ENCODE measurements around the gene IQSEC3.

The IQSEC3 gene

GRCh38 chr12:104551-105081, 38.0 kb downstream of the IQSEC3 start:
- H3K4me2 ChIP-seq: peak overlapping the region; percentile 58
- 0 out of 2 replicates have a peak overlapping the region, but pooled peaks have one; percentile 3 for H3K4me3 ChIP-seq
- peak overlapping the region; percentile 81 for H3K27ac ChIP-seq

GRCh38 chr12:105696-106095, 39.1 kb downstream of the IQSEC3 start:
- Histone ChIP-seq H3K4me1 (peaks cover 65% of the 10 kb centered on the region), H3K4me2 (peak overlapping the region; percentile 58)

More at GRCh38 chr12:104551-105081, 38.0 kb downstream of the IQSEC3 start:
- no peaks in the 10 kb centered on the region; the same call in 1 of the 2 replicates for H3K9me3 ChIP-seq
- TF ChIP-seq Cebpa-rat (IDR thresholded peaks at IDR 0.05): no peak
- H3K4me1 ChIP-seq: peaks cover 56% of the 10 kb centered on the region
- no peaks in the 10 kb centered on the region for H4K20me1 ChIP-seq
- peak overlapping the region; percentile 67 for H3K9ac ChIP-seq
- H3K27me3 ChIP-seq: no peaks in the 10 kb centered on the region
- no peaks in the 10 kb centered on the region for H3K36me3 ChIP-seq

GRCh38 chr12:106118-106591, 39.6 kb downstream of the IQSEC3 start:
- H3K36me3 ChIP-seq: no peaks in the 10 kb centered on the region

More at GRCh38 chr12:105696-106095, 39.1 kb downstream of the IQSEC3 start:
- Histone ChIP-seq H3K4me3 (no peak overlapping the region), H4K20me1 (no peaks in the 10 kb centered on the region), H3K9ac (no peak overlapping the region), H3K36me3 (no peaks in the 10 kb centered on the region), H3K27me3 (no peaks in the 10 kb centered on the region), H3K27ac (peak overlapping the region; percentile 81), H3K9me3 (no peaks in the 10 kb centered on the region; the same call in 1 of the 2 replicates)
- TF ChIP-seq Cebpa-rat (IDR thresholded peaks at IDR 0.05): no peak

DNA sequence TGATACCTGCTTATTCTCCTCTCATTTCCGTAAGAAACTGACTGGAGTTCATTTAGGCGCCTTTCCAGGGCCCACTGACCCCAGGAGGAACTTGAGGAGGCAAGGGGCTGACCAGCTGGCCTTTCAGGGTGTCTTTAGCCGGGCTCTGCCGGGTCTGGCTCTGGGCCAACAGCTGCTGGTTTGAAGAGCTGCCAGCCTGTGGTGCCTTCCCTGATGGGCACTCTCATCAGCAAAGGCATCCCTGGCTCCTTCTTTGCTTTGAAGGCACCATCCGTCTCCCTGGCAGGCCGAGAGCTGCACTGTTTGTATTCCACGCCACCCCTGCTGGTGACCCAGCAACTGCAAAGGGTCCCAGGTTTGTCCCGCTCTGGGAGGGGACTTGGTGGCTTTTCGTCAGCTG, 42.0 kb downstream of the IQSEC3 start:
- Histone ChIP-seq H4K20me1 (no peaks in the 10 kb centered on the region), H3K9ac (no peak overlapping the region), H3K4me3 (no peak overlapping the region), H3K27ac (no peak overlapping the region), H3K36me3 (no peaks in the 10 kb centered on the region), H3K4me1 (peaks cover 56% of the 10 kb centered on the region), H3K9me3 (no peaks in the 10 kb centered on the region), H3K4me2 (no peak overlapping the region; the same call in 1 of the 2 replicates), H3K27me3 (no peaks in the 10 kb centered on the region)
- no peak for TF ChIP-seq Cebpa-rat (IDR thresholded peaks at IDR 0.05)

More at GRCh38 chr12:106118-106591, 39.6 kb downstream of the IQSEC3 start:
- no peak overlapping the region for H3K4me3 ChIP-seq
- no peaks in the 10 kb centered on the region for H4K20me1 ChIP-seq
- TF ChIP-seq Cebpa-rat (IDR thresholded peaks at IDR 0.05): no peak
- H3K27ac ChIP-seq: peak overlapping the region; percentile 81
- H3K4me1 ChIP-seq: peaks cover 65% of the 10 kb centered on the region
- no peaks in the 10 kb centered on the region; the same call in 1 of the 2 replicates for H3K9me3 ChIP-seq
- H3K4me2 ChIP-seq: peak overlapping the region; percentile 58
- no peaks in the 10 kb centered on the region for H3K27me3 ChIP-seq
- H3K9ac ChIP-seq: no peak overlapping the region

GRCh38 chr12:109446-109845, 42.9 kb downstream of the IQSEC3 start:
- no peak overlapping the region for H3K27ac ChIP-seq
- TF ChIP-seq Cebpa-rat (IDR thresholded peaks at IDR 0.05): no peak
- peak overlapping the region; percentile 55 for H3K4me2 ChIP-seq
- H3K27me3 ChIP-seq: no peaks in the 10 kb centered on the region
- peaks cover 49% of the 10 kb centered on the region for H3K4me1 ChIP-seq
- no peaks in the 10 kb centered on the region for H3K9me3 ChIP-seq
- no peaks in the 10 kb centered on the region for H4K20me1 ChIP-seq
- H3K36me3 ChIP-seq: no peaks in the 10 kb centered on the region
- H3K4me3 ChIP-seq: no peak overlapping the region
- no peak overlapping the region for H3K9ac ChIP-seq

DNA sequence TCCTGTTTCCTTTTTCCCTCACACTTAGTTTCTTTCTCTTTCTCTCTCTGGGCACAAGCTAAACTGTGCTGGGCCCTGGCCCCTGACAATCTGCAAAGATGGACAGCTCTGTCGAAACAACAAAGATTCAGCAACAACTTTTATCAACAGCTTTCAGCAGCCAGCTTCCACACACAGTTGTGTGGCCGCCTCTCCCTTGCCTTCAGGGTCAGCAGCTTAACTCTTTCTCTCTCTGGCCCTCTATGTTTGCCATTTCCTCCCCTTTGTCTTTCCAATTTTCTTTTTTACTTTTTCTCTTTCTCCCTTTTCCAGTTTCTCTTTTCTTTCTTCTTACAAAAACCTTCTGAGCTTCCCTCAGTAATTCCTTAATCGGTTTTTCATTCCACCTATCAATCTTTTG, 43.3 kb downstream of the IQSEC3 start:
- Histone ChIP-seq H3K9ac (peak overlapping the region; percentile 47; the same call in 1 of the 2 replicates), H3K4me2 (peak overlapping the region; percentile 55), H3K27me3 (no peaks in the 10 kb centered on the region)

DNA sequence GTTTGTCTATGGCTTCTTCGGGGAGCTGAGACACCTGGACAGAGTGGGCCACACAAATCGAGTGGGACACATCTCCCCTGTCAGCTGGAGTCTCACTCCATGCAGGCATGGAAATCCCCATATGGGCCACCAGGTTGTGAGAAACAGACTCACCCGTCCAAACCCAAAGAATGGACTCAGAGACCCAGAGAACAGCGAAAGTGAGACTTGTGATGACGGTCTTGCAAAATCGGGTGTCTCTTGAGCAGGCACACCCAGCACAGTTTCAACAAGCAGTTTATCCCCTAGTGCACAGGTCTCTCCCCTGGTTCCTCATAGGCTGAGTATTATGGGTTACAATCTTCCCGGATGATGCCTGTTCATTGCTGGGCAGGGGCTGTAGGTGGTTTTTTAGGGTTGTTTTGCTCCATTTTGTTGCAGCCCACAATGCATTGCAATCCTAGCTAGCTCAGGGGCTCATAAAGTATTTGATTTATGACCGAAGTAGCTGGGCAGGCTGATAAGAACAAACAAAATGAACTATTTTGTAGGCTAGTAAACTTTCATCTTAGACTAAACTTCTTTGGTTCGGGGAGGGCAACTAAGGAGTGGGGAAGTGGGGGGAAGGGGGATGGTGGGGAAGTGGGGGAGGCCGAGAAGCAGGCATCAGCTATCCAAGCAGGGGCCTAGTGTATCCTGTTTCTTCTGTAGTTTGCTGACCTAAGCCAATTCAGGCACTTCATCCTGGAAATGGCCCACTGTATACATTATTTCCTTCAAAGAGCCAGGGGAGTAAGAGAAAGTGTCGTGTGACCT, 45.3 kb downstream of the IQSEC3 start:
- Histone ChIP-seq H4K20me1 (no peaks in the 10 kb centered on the region), H3K27ac (no peak overlapping the region), H3K36me3 (no peaks in the 10 kb centered on the region), H3K9me3 (no peaks in the 10 kb centered on the region), H3K27me3 (no peaks in the 10 kb centered on the region), H3K4me1 (peaks cover 32% of the 10 kb centered on the region), H3K4me2 (no peak overlapping the region), H3K9ac (no peak overlapping the region), H3K4me3 (no peak overlapping the region)
- TF ChIP-seq Cebpa-rat (IDR thresholded peaks at IDR 0.05): no peak

More for the DNA sequence above, 43.3 kb downstream of the IQSEC3 start:
- peaks cover 44% of the 10 kb centered on the region for H3K4me1 ChIP-seq
- no peaks in the 10 kb centered on the region for H3K36me3 ChIP-seq
- no peaks in the 10 kb centered on the region for H4K20me1 ChIP-seq
- H3K4me3 ChIP-seq: no peak overlapping the region
- no peaks in the 10 kb centered on the region for H3K9me3 ChIP-seq
- TF ChIP-seq Cebpa-rat (IDR thresholded peaks at IDR 0.05): no peak
- H3K27ac ChIP-seq: no peak overlapping the region

DNA sequence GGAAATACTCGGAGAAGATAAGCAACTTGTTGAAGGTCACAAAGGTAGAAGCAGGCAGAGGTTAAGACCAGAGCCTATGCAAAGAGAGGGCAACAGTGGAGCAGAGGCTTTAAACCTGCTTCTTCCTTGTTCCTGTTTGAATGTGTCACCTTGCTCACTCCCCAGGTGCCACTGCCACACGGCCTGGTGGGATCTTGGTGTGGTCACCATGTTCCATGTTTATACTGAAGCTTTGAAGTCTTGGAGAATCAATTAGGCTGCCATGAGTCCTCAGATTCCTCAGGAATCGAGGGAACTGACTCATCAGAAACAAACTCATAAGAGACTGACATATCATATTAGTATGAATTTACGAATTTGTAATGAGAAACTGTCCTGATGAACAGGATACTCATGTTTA, 46.8 kb downstream of the IQSEC3 start:
- Histone ChIP-seq H3K27ac (no peak overlapping the region), H3K4me2 (no peak overlapping the region), H3K36me3 (no peaks in the 10 kb centered on the region), H3K4me3 (no peak overlapping the region), H3K4me1 (peaks cover 28% of the 10 kb centered on the region), H3K9me3 (no peaks in the 10 kb centered on the region), H4K20me1 (no peaks in the 10 kb centered on the region), H3K27me3 (no peaks in the 10 kb centered on the region), H3K9ac (no peak overlapping the region)
- no peak for TF ChIP-seq Cebpa-rat (IDR thresholded peaks at IDR 0.05)

GRCh38 chr12:114626-115211, 48.2 kb downstream of the IQSEC3 start:
- TF ChIP-seq Cebpa-rat (IDR thresholded peaks at IDR 0.05): no peak
- Histone ChIP-seq H3K9ac (no peak overlapping the region), H4K20me1 (no peaks in the 10 kb centered on the region), H3K9me3 (no peaks in the 10 kb centered on the region), H3K36me3 (no peaks in the 10 kb centered on the region), H3K27me3 (no peaks in the 10 kb centered on the region), H3K4me1 (peaks cover 15% of the 10 kb centered on the region), H3K4me3 (no peak overlapping the region), H3K4me2 (no peak overlapping the region), H3K27ac (no peak overlapping the region)

GRCh38 chr12:115518-115917, 49.0 kb downstream of the IQSEC3 start:
- Histone ChIP-seq H3K9me3 (no peaks in the 10 kb centered on the region), H3K4me1 (peaks cover 7% of the 10 kb centered on the region), H3K9ac (no peak overlapping the region), H3K27ac (no peak overlapping the region), H3K36me3 (no peaks in the 10 kb centered on the region), H4K20me1 (no peaks in the 10 kb centered on the region), H3K4me2 (peak overlapping the region; percentile 42), H3K27me3 (no peaks in the 10 kb centered on the region), H3K4me3 (no peak overlapping the region)
- no peak for TF ChIP-seq Cebpa-rat (IDR thresholded peaks at IDR 0.05)

Measured in BLaER1 (cell line).